GM13976 (cell line): ENCODE data around the gene ZNF532.

Experiments used
- DNase-seq: peaks from one replicate; pipeline ENCODE4 v3.0.0; 2012; ENCODE audit warnings: low spot score
- in situ Hi-C: fragments of 300-500 bp; cut with MboI; formaldehyde crosslinking; loops from one replicate; pipeline ENCODE4 v1.12.0; 2022; ENCODE audit warnings: low sequenced_read_pairs, mixed read lengths, inconsistent platforms; ENCODE audit not compliant: unreplicated experiment
- TF ChIP-seq, protein P1 (sequence below): IDR thresholded peaks from 2 replicates; pipeline ENCODE4 v1.5.1; 2012; ENCODE audit warnings: borderline replicate concordance, mild to moderate bottlenecking; ENCODE audit not compliant: insufficient read depth; ENCODE audit errors: extremely low read depth, missing control alignments, control extremely low read depth

The ZNF532 gene

DNA sequence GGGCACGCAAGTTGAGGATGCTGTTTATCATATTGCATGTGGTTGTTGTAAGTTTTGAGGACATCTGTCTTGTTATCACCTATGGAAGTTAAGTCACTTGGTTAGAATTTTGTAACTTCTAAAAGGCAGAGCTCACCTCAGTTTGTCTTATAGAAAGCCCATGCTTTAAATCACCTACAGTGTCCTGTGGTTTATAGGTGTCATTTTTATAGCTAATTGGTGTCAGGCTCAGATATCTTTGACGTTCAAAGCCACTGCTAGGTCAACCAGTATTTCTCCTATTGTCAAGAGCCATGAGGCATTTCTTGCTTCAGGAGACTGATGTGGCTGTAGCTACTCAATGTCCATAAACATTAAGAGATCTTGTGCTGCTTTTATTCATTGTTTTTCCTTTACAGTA, 16.8 kb downstream of the ZNF532 start:
- no peak for DNase-seq
- in situ Hi-C loops, result no loop called here
- TF ChIP-seq, protein P1, sequence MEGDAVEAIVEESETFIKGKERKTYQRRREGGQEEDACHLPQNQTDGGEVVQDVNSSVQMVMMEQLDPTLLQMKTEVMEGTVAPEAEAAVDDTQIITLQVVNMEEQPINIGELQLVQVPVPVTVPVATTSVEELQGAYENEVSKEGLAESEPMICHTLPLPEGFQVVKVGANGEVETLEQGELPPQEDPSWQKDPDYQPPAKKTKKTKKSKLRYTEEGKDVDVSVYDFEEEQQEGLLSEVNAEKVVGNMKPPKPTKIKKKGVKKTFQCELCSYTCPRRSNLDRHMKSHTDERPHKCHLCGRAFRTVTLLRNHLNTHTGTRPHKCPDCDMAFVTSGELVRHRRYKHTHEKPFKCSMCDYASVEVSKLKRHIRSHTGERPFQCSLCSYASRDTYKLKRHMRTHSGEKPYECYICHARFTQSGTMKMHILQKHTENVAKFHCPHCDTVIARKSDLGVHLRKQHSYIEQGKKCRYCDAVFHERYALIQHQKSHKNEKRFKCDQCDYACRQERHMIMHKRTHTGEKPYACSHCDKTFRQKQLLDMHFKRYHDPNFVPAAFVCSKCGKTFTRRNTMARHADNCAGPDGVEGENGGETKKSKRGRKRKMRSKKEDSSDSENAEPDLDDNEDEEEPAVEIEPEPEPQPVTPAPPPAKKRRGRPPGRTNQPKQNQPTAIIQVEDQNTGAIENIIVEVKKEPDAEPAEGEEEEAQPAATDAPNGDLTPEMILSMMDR, result no peak

DNA sequence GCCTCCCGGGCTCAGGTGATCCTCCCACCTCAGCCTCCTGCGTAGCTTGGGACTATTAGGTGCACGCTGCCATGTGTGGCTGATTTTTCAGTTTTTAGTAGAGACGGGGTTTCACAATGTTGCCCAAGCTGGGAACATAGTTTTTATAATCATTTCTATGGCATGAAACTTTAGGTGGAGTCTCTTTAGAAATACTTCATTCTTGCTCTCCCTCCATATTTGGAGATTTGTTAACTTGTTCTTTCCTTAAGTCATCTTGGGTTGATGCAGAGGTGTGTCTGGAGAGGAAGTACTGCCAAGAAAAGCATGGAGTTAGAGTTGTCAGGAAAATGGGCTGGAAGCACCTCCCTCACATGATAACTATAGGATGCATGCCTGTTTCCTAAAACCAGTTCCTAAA, 17.4 kb downstream of the ZNF532 start:
- no peak for DNase-seq
- TF ChIP-seq, protein P1, result no peak
- in situ Hi-C loops, result no loop called here

DNA sequence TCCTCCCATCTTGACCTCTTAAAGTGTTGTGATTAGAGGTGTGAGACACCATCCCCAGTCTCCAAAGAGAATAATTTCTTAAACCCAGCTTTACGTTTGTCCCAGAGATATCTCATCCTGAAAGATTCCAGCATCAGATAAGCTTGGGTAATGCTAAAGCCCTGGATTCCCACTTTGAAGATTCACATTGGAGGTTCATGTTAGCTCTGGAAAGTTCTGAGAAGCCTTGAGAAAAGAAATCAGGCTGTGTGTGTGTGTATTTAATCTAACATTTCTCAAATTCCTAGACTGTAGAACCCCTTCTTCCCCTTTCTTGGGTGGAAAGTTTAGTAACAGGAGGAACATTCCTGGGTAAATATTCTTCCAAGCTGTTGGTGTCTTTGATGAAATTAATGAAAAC, 18.0 kb downstream of the ZNF532 start:
- TF ChIP-seq, protein P1, result no peak
- in situ Hi-C loops, result no loop called here
- DNase-seq, result no peak

DNA sequence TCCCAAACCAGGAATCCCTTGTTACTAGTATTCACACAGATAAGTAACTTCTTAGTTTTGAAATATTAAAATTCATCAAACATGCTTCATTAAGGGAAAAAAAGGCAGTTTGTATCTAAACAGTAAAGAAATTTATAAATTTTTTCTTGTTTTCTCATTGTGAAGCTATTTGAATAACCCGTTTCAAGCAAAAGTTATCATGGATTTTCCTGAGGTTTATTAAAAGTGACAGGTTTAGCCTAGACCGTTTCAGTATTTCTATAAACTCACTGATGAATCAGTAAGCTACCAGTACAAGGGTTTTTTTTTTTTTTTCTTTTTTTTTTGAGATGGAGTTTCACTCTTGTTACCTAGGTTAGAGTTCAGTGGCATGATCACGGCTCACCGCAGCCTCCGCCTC, 20.0 kb downstream of the ZNF532 start:
- TF ChIP-seq, protein P1, result no peak
- DNase-seq, result no peak
- in situ Hi-C loops, result no loop called here

- TF ChIP-seq, protein P1, result no peak
- no peak for DNase-seq
- in situ Hi-C loops, result no loop called here
These were observed 21.8 kb downstream of the ZNF532 start for GRCh38 chr18:58886431-58886830.

DNA sequence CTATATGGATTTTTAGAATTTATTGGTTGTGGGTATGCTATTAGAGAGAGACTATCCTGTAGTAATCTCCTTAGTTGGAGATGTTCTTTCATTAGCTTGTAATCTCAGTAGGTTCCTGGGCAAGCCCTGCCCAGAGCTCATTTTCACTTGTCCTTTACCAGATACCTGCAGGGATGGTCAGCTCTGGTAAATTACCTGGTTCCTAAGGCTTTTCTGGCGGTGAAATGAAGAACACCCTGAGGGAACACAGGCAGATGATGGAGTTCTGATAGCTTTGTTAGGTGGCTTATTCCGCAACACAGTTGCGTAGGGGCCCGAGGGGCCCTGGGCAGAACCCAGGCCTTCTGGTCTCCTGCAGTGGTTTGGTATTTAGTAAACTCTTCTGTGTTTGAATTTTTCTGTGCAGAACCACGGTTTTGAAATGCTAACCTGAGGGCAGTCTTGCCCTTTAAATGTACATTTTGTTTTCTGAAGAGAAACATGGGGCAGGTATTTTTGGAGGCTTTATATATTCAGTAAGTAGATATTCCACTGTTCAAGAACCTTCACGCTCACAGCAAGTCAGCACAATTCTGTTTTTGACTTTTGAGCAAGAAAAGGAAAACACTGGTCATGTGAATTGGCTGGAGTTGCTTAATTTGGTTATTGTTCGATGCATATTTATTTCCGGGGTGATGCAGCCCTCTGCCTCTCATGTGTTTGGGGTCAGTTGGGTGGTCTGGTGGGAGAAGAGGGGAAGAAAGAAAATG, 22.4 kb downstream of the ZNF532 start:
- in situ Hi-C loops, result no loop called here
- TF ChIP-seq, protein P1, result no peak

More for the DNA sequence above, 22.4 kb downstream of the ZNF532 start:
- DNase-seq, result no peak
